AG04450 (cell line): Measurements from ENCODE around the gene CDH2. TPM values are rescaled to one million over a fixed set of nuclear protein-coding genes. Genes with fewer than 3 reads are reported as not detected.
A peak's percentile ranks its signal among the peaks of the same experiment; 100 is the strongest.

Source experiments
- CTCF ChIA-PET: fragments of 300-600, 350-600 bp; formaldehyde crosslinking; extraction: SDS; loops from one replicate; lab custom pipeline; 2022; ENCODE audit warnings: antibody characterized with exemption, inconsistent platforms; lab: Charles Lee
- POLR2A ChIA-PET: fragments of 350-600 bp; formaldehyde crosslinking; extraction: SDS; loops from one replicate; lab custom pipeline; 2021; ENCODE audit warnings: antibody characterized with exemption, inconsistent platforms; lab: Yijun Ruan, JAX
- DNase-seq: peaks from one replicate; pipeline ENCODE4 v3.0.0-alpha.2; 2011; ENCODE audit warnings: low read depth, low spot score
- H3K27ac ChIP-seq: one replicate; pipeline ENCODE4 v1.5.1; 2012; ENCODE audit warnings: low read depth, low read length, control low read depth
- H3K27me3 ChIP-seq: one replicate; pipeline ENCODE4 v1.6.0; 2012; ENCODE audit warnings: low read length; ENCODE audit not compliant: control insufficient read depth, insufficient read depth
- H3K4me3 ChIP-seq: 2 replicates; pipeline ENCODE4 v1.5.1; 2011; ENCODE audit warnings: mild to moderate bottlenecking, low read depth, low read length, control low read depth
- H3K9me3 ChIP-seq: 2 replicates; pipeline ENCODE4 v1.5.1; 2012; ENCODE audit warnings: low read length; ENCODE audit not compliant: control insufficient read depth, insufficient read depth
- polyA plus RNA-seq: library from polyadenylated mRNA; depleted of rRNA; stranded (reverse); fragments of >200 nt; gene quantifications from 2 replicates; pipeline ENCODE4 v1.2.3, GENCODE V29; 2011
- TF ChIP-seq, protein P1 (sequence below): IDR thresholded peaks from 2 replicates; pipeline ENCODE4 v1.5.1; 2011; ENCODE audit warnings: low read depth, low read length, control low read depth, inconsistent platforms

Gene CDH2
- polyA plus RNA-seq, 1 experiment, result 45.9 TPM

GRCh38 chr18:27966881-27967280 is 210.0 kb downstream of the CDH2 start:
- CTCF ChIA-PET, result no interaction called here
- Histone ChIP-seq H3K9me3 (no peaks in the 10 kb centered on the region), H3K4me3 (no peak overlapping the region), H3K27ac (no peak overlapping the region), H3K27me3 (no peaks in the 10 kb centered on the region)
- TF ChIP-seq, protein P1, sequence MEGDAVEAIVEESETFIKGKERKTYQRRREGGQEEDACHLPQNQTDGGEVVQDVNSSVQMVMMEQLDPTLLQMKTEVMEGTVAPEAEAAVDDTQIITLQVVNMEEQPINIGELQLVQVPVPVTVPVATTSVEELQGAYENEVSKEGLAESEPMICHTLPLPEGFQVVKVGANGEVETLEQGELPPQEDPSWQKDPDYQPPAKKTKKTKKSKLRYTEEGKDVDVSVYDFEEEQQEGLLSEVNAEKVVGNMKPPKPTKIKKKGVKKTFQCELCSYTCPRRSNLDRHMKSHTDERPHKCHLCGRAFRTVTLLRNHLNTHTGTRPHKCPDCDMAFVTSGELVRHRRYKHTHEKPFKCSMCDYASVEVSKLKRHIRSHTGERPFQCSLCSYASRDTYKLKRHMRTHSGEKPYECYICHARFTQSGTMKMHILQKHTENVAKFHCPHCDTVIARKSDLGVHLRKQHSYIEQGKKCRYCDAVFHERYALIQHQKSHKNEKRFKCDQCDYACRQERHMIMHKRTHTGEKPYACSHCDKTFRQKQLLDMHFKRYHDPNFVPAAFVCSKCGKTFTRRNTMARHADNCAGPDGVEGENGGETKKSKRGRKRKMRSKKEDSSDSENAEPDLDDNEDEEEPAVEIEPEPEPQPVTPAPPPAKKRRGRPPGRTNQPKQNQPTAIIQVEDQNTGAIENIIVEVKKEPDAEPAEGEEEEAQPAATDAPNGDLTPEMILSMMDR, result no peak
- no peak for DNase-seq
- POLR2A ChIA-PET, result no interaction called here

DNA sequence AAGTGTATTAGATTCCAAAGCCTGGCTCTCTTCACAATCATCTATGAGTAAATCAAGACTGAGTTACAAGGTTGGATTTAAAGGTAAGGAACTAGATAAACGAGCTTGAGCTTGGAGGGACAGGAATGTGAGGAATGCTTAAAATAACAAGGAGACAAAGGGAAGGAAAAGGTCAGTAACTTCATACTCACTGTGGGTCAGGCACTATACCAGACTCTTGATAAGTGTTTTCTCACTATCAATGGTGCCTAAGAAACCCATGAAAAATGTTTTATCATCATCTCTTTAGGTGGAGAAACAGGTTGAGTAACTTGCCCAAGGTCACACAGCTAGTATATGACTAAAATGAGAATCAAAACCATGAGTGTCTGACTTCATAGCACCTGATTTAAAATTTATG is 212.1 kb downstream of the CDH2 start:
- H3K9me3 ChIP-seq, result no peaks in the 10 kb centered on the region
- no peak overlapping the region for H3K4me3 ChIP-seq
- ChIA-PET CTCF (no interaction called here), POLR2A (no interaction called here)
- TF ChIP-seq, protein P1, result no peak
- no peak for DNase-seq
- no peaks in the 10 kb centered on the region for H3K27me3 ChIP-seq
- H3K27ac ChIP-seq, result no peak overlapping the region

DNA sequence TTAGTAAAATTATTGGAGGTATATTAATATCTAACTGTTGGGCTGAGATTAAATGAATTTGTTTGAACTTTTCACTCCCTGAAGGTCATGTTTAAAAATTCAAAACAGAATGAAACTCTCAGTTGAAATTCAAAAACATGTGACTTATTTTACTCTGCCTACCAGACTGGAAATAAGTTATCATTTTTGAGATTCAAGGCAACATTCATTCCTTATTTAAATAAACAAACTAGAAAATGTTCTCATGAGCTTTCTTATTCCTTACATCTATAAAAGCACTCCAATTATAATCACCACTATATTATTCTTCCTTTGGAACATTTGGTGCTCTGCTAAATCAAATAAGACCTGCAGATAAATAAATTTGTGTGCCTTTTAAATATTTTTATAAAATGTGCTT is 217.8 kb downstream of the CDH2 start:
- ChIA-PET POLR2A (no interaction called here), CTCF (interaction anchor here (0.6 kb wide), 1 partner anchor 1123 kb away, joined by 3 read pairs; no protein-coding TSS in a partner anchor)
- Histone ChIP-seq H3K27me3 (no peaks in the 10 kb centered on the region), H3K4me3 (no peak overlapping the region), H3K27ac (no peak overlapping the region), H3K9me3 (no peaks in the 10 kb centered on the region)
- TF ChIP-seq, protein P1, result no peak
- no peak for DNase-seq

DNA sequence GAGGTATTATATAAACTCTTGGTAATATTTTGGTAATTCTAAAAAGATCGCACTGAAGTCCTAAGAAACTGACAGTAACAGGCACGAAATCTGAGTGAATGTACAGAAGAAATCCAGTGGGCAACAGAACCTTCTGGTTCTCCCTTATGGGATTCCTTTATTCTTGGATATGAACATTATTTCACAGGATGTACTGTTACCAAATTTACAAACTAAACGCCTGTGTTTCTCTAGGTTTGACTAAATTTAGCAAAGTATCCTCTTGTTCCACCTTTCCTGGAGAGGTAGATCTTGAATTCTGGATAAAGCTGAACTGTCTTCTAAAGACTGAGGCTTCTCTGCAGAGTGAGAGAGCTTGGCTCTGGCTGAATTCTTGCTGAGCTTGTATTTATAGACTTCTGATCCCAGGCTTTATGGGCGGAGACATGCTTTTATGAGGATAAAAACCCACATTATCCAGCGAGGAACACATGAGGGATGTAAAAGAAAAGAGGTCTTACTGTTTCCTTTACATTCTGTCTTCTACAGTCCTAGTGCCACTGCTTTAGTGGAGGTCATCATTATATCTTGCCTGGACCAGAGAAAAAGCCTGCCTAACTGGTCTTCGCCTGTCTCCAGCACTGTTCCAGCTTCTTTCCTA is 220.8 kb downstream of the CDH2 start:
- TF ChIP-seq, protein P1, result no peak
- ChIA-PET POLR2A (no interaction called here), CTCF (no interaction called here)
- no peak overlapping the region for H3K27ac ChIP-seq
- no peaks in the 10 kb centered on the region for H3K27me3 ChIP-seq
- no peaks in the 10 kb centered on the region for H3K9me3 ChIP-seq
- H3K4me3 ChIP-seq, result no peak overlapping the region
- DNase-seq, result no peak

DNA sequence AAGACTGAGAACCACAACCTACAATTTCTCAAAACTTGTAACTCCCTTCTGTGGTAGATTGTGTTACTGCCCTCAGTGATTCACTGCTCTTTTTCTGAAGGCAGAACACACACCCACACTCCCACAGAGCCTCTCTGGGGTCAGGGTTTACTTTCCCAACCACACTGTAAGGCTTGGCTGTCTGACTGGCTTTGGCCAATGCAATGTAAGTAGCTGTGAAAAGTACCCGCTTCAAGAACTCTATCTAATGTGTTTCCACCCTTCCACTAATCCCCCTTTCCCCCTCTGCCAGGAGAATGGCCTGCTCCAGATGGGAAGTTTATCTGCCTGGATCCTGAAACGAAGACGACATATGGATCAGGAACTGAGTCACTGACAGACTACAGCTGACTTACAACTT is 222.7 kb downstream of the CDH2 start:
- Histone ChIP-seq H3K9me3 (no peaks in the 10 kb centered on the region), H3K4me3 (no peak overlapping the region), H3K27me3 (no peaks in the 10 kb centered on the region), H3K27ac (no peak overlapping the region)
- TF ChIP-seq, protein P1, result no peak
- ChIA-PET POLR2A (no interaction called here), CTCF (no interaction called here)
- DNase-seq, result peak; percentile 41
